OCI-LY3 (cell line): ENCODE data around the gene THEM5.

Source experiments
- H2AFZ ChIP-seq: fragments of 200-600, 300-600 bp; shearing (Covaris generic); 2 replicates; pipeline ENCODE4 v1.6.0; 2014; ENCODE audit warnings: antibody characterized with exemption, low read depth, low read length
- H3K27ac ChIP-seq: fragments of 200-600, 300-600 bp; sonication (generic); 2 replicates; pipeline ENCODE4 v1.5.1; 2014; ENCODE audit warnings: mild to moderate bottlenecking, low read length, moderate library complexity, mixed read lengths
- H3K27me3 ChIP-seq: fragments of 200-600, 300-600 bp; sonication (generic); 2 replicates; pipeline ENCODE4 v1.6.1; 2014; ENCODE audit warnings: low read depth, low read length, mixed read lengths
- H3K36me3 ChIP-seq: fragments of 200-600, 300-600 bp; sonication (generic); replicated peaks from 2 replicates; pipeline ENCODE3; 2014; ENCODE audit warnings: low read depth, low read length, mixed read lengths
- H3K4me1 ChIP-seq: fragments of 300-600, 200-600 bp; sonication (generic); 2 replicates; pipeline ENCODE4 v1.6.1; 2014; ENCODE audit warnings: low read length, mixed read lengths
- H3K4me2 ChIP-seq: fragments of 200-600, 300-600 bp; sonication (generic); 2 replicates; pipeline ENCODE4 v1.6.1; 2014; ENCODE audit warnings: low read length, mixed read lengths
- H3K4me3 ChIP-seq: fragments of 300-600, 200-600 bp; sonication (generic); 2 replicates; pipeline ENCODE4 v1.5.1; 2014; ENCODE audit warnings: antibody characterized with exemption, mild to moderate bottlenecking, low read length, moderate library complexity
- H3K79me2 ChIP-seq: fragments of 300-600, 200-600 bp; shearing (Covaris generic); 2 replicates; pipeline ENCODE4 v1.6.1; 2014; ENCODE audit warnings: mild to moderate bottlenecking, low read length, mixed read lengths
- H3K9ac ChIP-seq: fragments of 300-600, 200-600 bp; shearing (Covaris generic); 2 replicates; pipeline ENCODE4 v1.6.0; 2014; ENCODE audit warnings: mild to moderate bottlenecking, low read length, moderate library complexity
- H3K9me3 ChIP-seq: fragments of 200-600, 300-600 bp; shearing (Covaris generic); 2 replicates; pipeline ENCODE4 v1.6.1; 2014; ENCODE audit warnings: low read length, mixed read lengths; ENCODE audit not compliant: insufficient read depth
- H4K20me1 ChIP-seq: fragments of 200-600, 300-600 bp; sonication (generic); 2 replicates; pipeline ENCODE4 v1.6.1; 2016; ENCODE audit warnings: low read length, mixed read lengths; ENCODE audit not compliant: insufficient read depth
- CTCF ChIP-seq: fragments of 200-600, 300-600 bp; sonication (generic); IDR thresholded peaks from 2 replicates; pipeline ENCODE4 v1.5.1; 2014; ENCODE audit warnings: antibody characterized with exemption, low read length, low read depth
- EZH2phosphoT487 ChIP-seq: fragments of 200-600 bp; shearing (Covaris generic); IDR thresholded peaks from 2 replicates; pipeline ENCODE4 v1.6.1; 2018; ENCODE audit warnings: antibody characterized with exemption, mixed run types, low read depth

The THEM5 gene

GRCh38 chr1:151871284-151872030 is 17.9 kb upstream of the THEM5 start:
- no peak overlapping the region for H3K4me2 ChIP-seq
- H3K27me3 ChIP-seq = no peaks in the 10 kb centered on the region
- H3K9ac ChIP-seq = no peak overlapping the region
- H3K9me3 ChIP-seq = no peaks in the 10 kb centered on the region
- H3K27ac ChIP-seq = no peak overlapping the region
- no peak for TF ChIP-seq CTCF
- TF ChIP-seq EZH2phosphoT487 = no peak
- 0 out of 2 replicates have a peak, but pooled peaks cover 8% of the 10 kb centered on the region for H4K20me1 ChIP-seq
- H3K4me3 ChIP-seq = no peak overlapping the region
- H3K79me2 ChIP-seq = no peaks in the 10 kb centered on the region
- peaks cover 30% of the 10 kb centered on the region for H3K36me3 ChIP-seq
- H3K4me1 ChIP-seq = 0 out of 2 replicates have a peak, but pooled peaks cover 3% of the 10 kb centered on the region
- no peak overlapping the region for H2AFZ ChIP-seq

GRCh38 chr1:151868486-151868885 is 15.0 kb upstream of the THEM5 start:
- Histone ChIP-seq H3K4me1 (no peaks in the 10 kb centered on the region), H3K79me2 (no peaks in the 10 kb centered on the region), H3K4me2 (no peak overlapping the region), H3K27ac (no peak overlapping the region), H3K9me3 (no peaks in the 10 kb centered on the region), H3K27me3 (no peaks in the 10 kb centered on the region), H3K36me3 (peaks cover 11% of the 10 kb centered on the region), H2AFZ (no peak overlapping the region), H3K9ac (no peak overlapping the region), H4K20me1 (no peaks in the 10 kb centered on the region), H3K4me3 (no peak overlapping the region)
- no peak for TF ChIP-seq EZH2phosphoT487
- TF ChIP-seq CTCF = no peak

GRCh38 chr1:151867765-151868411 is 14.4 kb upstream of the THEM5 start:
- TF ChIP-seq EZH2phosphoT487 = no peak
- no peak for TF ChIP-seq CTCF
- H3K4me2 ChIP-seq = no peak overlapping the region
- H3K9me3 ChIP-seq = no peaks in the 10 kb centered on the region
- H3K9ac ChIP-seq = no peak overlapping the region
- no peak overlapping the region for H2AFZ ChIP-seq
- no peaks in the 10 kb centered on the region for H4K20me1 ChIP-seq
- H3K27me3 ChIP-seq = no peaks in the 10 kb centered on the region
- H3K4me1 ChIP-seq = no peaks in the 10 kb centered on the region
- H3K36me3 ChIP-seq = peaks cover 8% of the 10 kb centered on the region
- no peaks in the 10 kb centered on the region for H3K79me2 ChIP-seq
- H3K4me3 ChIP-seq = no peak overlapping the region
- no peak overlapping the region for H3K27ac ChIP-seq

GRCh38 chr1:151867321-151867720 is 13.8 kb upstream of the THEM5 start:
- Histone ChIP-seq H2AFZ (no peak overlapping the region), H3K9ac (no peak overlapping the region), H3K36me3 (peaks cover 7% of the 10 kb centered on the region), H4K20me1 (no peaks in the 10 kb centered on the region), H3K27me3 (no peaks in the 10 kb centered on the region), H3K4me3 (no peak overlapping the region), H3K4me1 (no peaks in the 10 kb centered on the region), H3K4me2 (no peak overlapping the region), H3K9me3 (no peaks in the 10 kb centered on the region), H3K27ac (no peak overlapping the region), H3K79me2 (no peaks in the 10 kb centered on the region)
- TF ChIP-seq EZH2phosphoT487 = no peak
- TF ChIP-seq CTCF = no peak
